Amygdala (tissue), 56 donors: ENCODE data around the gene FAM219B.
"Not testable (repeated sequence)": the region's sequence is repeated elsewhere in the genome, so short reads cannot be mapped to it uniquely, and the experiment has no call there.

Experiments used
- DNase-seq, 56 donors: peaks; one replicate each; lab custom pipeline; 2025; lab: John Stamatoyannopoulos, UW

FAM219B gene

DNA sequence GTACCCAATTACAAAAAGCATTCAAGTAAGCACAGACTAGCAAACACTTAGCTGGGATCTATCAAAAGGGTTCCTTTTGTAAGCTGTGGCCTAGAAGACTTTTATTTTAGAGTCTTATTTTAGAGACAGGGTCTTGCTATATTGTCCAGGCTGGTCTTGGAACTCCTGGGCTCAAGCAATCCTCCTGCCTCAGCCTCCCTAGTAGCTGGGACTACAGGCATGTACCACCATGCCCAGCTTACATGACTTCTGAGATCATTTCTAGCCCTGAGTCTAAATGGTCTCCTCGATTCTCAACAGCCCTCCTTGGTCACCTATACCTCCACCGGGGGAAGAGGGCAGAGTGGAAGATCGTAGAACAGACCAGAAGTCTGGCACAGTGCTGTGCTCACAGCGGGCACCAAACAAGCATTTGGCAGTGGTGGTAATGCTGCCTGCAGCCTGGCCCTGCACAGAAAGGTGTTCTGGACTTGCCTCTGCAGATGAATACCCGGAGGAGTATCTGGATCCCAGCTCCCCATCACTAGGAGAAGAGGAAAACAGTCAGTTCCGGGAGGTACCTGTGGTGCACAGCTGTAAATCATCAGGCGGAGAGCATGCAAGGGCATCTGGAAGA is 2.4 kb downstream of the FAM219B start:
- no peak for DNase-seq

GRCh38 chr15:74903676-74904075 is 3.0 kb downstream of the FAM219B start:
- DNase-seq = no peak

DNA sequence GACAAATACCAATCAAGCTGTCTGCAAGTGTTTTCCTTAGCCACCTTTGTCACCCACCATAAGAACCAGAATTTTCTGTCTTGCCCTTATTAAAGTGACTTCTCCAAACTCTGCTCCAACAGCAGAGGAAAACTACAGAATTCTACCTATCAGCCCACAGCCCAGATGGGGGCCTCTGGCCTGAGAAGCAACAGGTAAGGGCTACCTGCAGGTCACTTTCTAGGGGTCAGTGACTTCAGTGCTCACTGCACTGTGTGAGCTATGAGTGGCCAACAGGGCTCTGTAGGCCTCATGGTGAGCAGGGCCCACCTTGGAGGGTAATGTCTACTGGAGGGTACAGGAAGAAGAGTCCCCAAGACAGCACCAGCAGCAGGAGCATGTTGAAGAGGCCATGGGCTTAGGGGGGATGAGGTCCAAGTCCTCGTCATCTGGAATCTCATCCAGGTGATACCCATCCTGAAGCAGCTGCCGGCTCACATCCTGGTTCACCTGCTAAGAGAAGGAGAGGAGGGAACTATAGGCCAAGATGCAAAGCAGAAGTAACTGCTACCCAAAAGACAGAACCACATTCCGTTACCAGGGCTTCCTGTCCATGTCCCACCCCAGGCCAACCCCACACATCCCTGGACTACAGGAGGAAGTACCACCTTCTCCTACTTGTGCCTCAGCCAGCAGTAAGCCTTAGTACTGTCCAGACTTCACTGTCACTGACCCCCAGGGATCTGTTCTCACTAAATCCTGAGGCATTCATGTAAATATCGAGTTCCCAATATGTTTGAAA is 4.2 kb downstream of the FAM219B start:
- no peak for DNase-seq

DNA sequence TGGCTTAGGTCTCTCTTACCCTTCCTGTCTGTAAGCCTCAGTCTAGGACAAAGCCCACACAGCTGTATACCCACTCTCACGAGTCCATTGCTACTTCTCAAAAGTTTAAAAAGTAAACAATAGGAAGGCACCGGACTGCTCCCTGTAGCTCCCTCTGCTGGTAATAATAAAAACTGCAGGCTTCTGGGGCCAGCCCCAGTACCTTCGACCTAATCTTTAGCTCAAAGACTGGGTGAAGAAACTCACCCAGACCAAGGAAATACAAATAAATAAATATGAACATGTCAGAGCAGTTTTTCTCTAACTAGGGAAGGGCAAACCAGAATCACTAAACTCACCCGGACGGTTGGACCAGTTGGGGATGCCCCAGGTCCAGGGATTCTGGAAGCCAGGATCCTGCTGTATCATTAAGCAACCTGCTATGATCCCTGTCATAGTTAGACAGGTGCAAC is 5.0 kb downstream of the FAM219B start:
- DNase-seq = peak in 23 of 56 donors; percentile 3 to 68 (median 12)

DNA sequence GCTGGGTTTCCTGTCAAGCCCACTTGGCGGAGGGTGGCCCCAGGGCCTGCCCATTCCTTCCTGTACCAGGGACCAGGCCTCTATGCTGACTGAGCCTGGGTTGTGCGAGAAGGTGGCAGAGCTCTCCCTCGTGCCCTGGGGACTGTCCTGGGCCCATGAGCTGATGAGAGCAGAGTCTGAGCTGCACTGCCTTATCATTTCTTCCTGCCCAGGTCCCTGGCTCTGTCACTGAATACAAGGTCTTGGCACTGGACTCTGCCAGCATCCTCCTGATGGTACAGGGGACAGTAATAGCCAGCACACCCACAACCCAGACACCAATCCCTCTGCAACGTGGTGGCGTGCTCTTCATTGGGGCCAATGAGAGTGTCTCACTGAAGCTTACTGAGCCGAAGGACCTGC is 9.3 kb downstream of the FAM219B start:
- DNase-seq = no peak

- DNase-seq = no peak
Observed at GRCh38 chr15:74896316-74896715, 10.3 kb downstream of the FAM219B start.

DNA sequence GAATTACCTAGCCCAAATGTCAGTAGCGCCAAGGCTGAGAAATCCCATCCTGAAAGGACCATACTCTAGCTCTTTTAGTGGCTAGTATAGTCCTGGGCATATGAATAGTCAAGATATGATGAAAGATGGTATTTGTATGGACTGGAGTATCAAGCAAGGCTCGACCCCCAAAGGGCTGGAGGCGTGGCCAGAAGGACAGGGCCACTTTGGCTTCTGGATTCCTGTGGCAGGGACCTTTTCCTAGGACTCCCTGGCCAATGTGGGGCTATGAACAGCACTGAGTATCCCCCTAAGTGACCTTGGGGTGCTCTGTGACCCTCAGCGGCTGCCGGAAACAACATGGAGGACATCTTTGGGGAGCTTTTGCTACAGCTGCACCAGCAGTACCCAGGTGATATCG is 10.8 kb downstream of the FAM219B start:
- no peak for DNase-seq

DNA sequence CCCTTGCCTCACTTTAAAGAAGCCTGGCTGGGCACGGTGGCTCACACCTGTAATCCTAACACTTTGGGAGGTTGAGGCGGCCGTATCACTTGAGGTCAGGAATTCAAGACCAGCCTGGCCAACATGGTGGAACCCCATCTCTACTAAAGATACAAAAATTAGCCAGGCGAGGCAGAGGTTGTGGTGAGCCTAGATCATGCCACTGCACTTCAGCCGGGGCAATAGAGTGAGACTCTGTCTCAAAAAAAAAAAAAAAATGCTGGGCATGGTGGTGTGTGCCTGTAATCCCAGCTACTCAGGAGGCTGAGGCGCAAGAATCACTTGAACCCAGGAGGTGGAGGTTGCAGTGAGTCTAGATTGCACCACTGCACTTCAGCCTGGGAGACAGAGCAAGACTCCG is 12.3 kb downstream of the FAM219B start:
- not testable (repeated sequence) for DNase-seq

DNA sequence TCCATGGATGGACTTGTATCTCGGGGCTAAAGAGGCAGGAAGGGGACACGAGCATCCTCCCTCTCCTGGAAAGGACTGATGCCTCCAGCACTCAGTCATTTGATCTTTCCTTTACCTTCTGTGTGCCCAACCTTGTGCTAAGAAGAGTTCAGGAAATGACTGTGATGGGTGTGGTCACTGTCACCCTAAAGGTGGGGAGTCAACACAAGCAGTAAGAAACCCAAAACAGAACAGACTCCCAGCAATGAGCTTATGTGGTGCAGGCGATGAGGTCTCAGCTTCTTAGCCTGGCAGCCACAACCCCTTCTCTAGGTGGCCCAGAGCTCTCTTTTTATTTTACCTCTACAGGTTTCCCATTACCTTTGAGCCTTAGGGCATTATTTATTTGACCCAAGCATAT is 13.0 kb downstream of the FAM219B start:
- DNase-seq = no peak

DNA sequence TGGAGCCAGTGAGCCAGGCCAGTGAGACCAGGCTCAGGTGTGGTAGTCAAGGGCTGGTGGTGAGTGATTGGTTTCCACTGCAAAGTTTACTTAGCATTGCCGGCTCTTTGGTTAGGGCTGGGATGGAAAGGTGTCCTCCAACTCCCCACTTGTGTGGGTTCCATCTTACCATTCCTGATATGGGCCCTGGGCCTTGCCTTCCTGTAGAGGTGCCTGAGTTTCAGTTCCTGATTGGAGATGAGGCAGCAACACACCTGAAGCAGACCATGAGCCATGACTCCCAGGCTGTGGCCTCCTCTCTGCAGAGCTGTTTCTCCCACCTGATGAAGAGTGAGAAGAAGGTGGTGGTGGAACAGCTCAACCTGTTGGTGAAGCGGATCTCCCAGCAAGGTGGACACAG is 13.7 kb downstream of the FAM219B start:
- no peak for DNase-seq

DNA sequence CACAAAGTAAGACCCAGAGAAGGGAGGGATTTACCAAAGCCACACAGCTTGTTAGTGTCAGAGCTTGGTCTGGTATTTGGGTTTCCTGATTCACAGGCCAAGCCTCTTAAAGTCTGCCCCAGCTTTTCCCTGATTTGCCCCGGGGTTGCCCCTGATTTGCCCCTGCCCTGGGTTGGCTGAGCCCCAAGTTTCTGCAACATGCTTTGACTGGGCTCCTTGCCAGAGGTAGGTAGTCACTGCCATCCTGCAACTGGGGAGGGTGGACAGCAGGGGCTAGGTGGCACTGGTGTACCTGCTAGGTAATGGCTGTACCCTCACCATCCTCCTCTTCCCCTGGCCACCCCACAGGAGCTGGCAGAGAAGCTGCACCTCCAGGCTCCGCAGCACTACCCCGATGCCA is 14.3 kb downstream of the FAM219B start:
- no peak for DNase-seq

DNA sequence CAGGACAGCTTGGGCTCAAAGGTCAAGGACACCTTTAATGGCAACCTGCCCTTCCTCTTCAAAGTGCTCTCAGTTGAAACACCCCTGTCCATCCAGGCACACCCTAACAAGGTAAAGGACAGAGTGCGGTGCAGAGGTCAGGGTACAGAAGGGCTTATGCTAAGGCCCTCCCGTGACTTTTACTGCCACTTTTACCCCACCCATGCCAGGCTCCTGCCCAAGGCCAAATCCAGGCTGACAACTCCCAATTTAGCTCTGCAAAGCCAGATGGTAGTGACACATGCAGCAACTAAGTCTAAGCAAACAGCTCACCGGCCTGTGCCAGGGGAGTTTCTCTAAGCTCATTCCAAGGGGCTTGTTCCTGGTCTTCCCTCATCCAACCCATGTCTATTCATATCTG is 15.2 kb downstream of the FAM219B start:
- no peak for DNase-seq

DNA sequence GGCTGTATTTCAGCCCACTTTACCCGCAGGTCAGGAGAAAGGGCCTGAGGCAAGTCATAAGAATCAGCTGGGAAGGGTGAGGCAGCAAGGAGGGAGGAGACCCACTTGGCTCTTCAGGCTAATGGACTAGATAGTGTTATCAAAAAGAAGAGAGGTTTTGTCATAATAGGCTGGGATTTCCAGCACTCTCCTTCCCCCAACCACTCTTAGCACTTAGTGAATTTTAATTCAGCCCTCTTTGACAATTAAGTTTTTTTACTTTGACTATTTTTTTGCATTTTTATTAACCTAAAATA is 16.0 kb downstream of the FAM219B start:
- DNase-seq = no peak

DNA sequence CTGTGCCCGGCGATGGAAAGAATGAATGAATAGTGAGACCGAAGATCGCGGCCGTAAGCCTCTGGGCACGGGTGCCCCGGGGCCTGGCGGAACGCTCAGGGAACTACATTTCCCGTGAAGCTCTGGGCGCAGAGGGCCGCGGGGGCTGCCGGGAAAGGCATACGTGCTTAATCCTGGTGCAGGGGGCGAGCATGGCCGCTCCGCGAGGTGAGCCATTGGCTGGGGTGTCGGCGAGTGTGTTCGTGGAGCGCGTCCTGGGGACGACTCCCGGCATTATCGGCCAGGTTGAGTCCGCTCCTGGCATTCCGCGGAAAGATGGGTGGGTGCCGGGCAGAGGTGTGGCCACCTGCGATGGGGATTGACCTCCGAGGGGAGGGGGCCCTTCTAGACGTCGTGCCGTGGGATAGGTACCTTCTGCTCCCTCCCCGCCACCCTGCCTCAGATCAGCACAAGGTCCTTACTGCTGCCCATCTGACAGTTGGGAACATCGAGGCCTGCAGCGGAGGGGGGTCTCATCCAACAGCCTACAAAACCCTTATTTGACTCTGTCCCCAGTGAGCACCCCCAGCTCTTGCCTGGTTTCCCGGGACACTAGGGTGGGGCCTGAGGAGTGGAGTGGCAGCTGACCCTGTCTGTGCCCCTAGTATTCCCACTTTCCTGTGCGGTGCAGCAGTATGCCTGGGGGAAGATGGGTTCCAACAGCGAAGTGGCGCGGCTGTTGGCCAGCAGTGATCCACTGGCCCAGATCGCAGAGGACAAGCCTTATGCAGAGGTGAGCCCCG is 16.6 kb downstream of the FAM219B start, which contains the start of gene MPI:
Gene MPI, plus strand, starts transcription at position 160 of the 782 bp plus-strand sequence. Its CDS starts 32 bp downstream, at position 192.
- DNase-seq = peak; percentile 22 to 93 (median 77)

- DNase-seq = peak in 29 of 56 donors; percentile 14 to 77 (median 45)
Observed at GRCh38 chr15:74889390-74889882, 17.2 kb downstream of the FAM219B start.

DNA sequence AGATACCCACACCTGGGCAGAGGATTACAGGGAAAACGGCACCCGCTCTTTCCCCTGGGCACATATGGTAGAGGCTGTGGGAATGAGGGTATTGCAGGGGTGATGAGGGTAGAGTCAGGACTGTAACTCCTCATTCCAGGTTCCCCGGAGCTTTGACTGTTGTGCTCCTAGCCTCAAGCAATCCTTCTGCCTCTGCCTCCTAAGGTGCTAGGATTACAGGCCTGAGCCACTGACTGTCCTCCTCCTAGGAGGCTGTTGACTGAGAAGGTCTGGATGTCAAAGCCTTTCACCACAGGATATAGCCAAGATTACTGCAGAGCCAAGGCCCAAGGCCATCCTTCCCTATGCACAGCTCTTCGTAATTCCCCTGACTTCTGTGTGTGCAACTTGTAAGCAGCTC is 17.9 kb downstream of the FAM219B start:
- no peak for DNase-seq

GRCh38 chr15:74887537-74888193 is 19.0 kb downstream of the FAM219B start:
- not testable (repeated sequence) for DNase-seq

- DNase-seq = no peak
Observed at GRCh38 chr15:74885461-74885860, 21.2 kb downstream of the FAM219B start.

DNA sequence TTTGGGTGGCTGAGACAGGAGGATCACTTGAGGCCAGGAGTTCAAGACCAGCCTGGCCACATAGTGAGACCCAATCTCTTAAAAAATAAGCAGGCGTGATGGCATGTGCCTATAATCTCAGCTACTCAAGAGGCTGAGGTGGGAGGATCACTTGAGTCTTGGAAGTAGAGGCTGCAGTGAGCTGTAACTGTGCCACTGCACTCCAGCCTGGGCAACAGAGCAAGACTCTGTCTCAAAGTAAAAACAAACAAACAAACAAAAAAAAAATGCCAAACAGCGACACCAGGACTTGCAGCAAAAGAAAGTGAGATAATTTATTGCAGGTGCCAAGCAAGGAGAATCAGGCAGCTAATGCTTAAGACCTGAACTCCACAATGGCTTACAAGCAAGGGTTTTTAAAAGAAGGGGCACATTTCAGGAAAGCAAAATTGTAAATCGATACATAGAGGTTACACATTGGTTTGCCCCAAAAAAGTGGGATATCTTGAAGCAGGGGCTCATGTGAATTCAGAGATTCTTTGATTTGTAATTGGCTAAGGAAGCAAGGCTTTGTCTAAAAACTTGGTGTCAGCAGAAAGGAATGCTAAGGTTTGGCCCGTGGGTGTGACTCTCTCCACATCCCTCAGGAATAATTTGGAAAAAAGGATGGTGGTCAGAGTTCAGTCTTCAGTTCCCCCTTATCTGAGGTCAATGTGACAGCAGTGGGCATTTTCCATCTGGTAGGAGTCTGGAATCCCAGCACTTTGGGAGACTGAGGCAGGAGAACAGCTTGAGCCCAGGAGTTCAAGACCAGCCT is 22.0 kb downstream of the FAM219B start:
- no peak for DNase-seq

DNA sequence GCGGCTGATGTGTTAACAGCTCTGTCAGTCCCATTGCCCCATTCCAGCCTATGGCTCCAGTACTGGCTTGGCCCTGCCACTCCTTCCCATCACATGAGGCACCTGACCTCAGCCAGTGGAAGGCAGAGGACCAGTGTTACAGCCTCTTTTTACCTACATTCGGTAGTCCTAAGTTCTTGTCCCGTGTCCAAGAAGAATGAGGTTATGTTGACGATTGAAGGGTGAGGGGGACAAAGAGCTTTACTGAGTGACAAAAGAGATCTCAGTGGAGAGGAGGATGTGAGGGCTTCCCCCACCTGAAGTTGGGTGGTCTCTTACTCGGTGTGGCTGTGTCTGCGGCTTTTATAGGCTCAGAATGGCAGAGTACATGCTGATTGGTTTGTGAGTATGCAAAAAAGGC is 24.1 kb downstream of the FAM219B start:
- no peak for DNase-seq
